C4-2B (cell line): Measurements from ENCODE around the gene ABHD12.
"Not testable (repeated sequence)": the region's sequence is repeated elsewhere in the genome, so short reads cannot be mapped to it uniquely, and the experiment has no call there.

Source experiments
- H3K27ac ChIP-seq: fragments of 450-650 bp; 2 replicates; pipeline ENCODE4 v1.5.1; 2017
- CTCF ChIP-seq: fragments of 450-650 bp; conservative IDR thresholded peaks from 2 replicates; pipeline ENCODE4 v1.5.1; 2017; ENCODE audit warnings: mild to moderate bottlenecking
- ZFX ChIP-seq: fragments of 450-650 bp; IDR thresholded peaks from 2 replicates; pipeline ENCODE4 v1.6.1; 2017

ABHD12 gene

GRCh38 chr20:25271486-25272222 is 119.0 kb downstream of the ABHD12 start:
- TF ChIP-seq CTCF = no peak
- TF ChIP-seq ZFX = no peak
- H3K27ac ChIP-seq = peak overlapping the region; percentile 94

GRCh38 chr20:25270829-25271251 is 119.8 kb downstream of the ABHD12 start:
- peak overlapping the region; percentile 94 for H3K27ac ChIP-seq
- no peak for TF ChIP-seq ZFX
- no peak for TF ChIP-seq CTCF

- TF ChIP-seq ZFX = no peak
- TF ChIP-seq CTCF = no peak
- H3K27ac ChIP-seq = peak overlapping the region; percentile 94; the same call in 1 of the 2 replicates
Observed at GRCh38 chr20:25269833-25270170, 120.8 kb downstream of the ABHD12 start.

GRCh38 chr20:25269057-25269832 is 121.4 kb downstream of the ABHD12 start:
- H3K27ac ChIP-seq = peak overlapping the region; percentile 94; the same call in 1 of the 2 replicates
- TF ChIP-seq ZFX = no peak
- TF ChIP-seq CTCF = no peak

- not testable (repeated sequence) for H3K27ac ChIP-seq
Observed at GRCh38 chr20:25260770-25261437, 129.7 kb downstream of the ABHD12 start.

- TF ChIP-seq CTCF (no peak), ZFX (no peak)
- no peak overlapping the region for H3K27ac ChIP-seq
Observed at GRCh38 chr20:25259788-25260254, 130.8 kb downstream of the ABHD12 start.

GRCh38 chr20:25259358-25259757 is 131.3 kb downstream of the ABHD12 start:
- TF ChIP-seq ZFX = no peak
- TF ChIP-seq CTCF = no peak
- no peak overlapping the region for H3K27ac ChIP-seq
